GM21737 (cell line): ENCODE results near the gene SYNE1.
A peak's percentile ranks its signal among the peaks of the same experiment; 100 is the strongest.
"Not testable (repeated sequence)": the region's sequence is repeated elsewhere in the genome, so short reads cannot be mapped to it uniquely, and the experiment has no call there.

Experiments
- ATAC-seq: cut with Tn5 transposase; IDR thresholded peaks from one replicate; pipeline ENCODE4 v1.9.1; 2021; ENCODE audit warnings: mild to moderate bottlenecking, moderate library complexity; ENCODE audit not compliant: unreplicated experiment

SYNE1 gene

DNA sequence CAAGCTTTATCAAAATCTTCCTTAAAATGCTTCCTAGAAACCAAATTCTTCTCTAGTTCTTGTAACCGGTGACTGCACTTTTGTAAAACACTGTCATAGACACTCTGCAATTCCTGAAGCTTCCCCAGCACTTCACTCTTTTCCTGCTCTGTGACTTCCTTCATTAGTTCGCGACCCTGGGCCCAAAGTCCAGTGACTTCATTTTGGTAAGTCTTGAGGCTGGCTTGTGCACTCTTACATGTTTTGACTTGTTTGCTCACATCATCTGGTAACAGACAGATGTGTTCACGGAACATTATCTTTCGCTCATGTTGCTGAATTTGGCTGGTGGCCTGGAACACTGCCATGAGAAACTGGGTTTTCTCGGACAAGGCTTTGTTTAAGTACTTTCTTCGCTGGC is 306.2 kb downstream of the SYNE1 start:
- ATAC-seq = no peak

DNA sequence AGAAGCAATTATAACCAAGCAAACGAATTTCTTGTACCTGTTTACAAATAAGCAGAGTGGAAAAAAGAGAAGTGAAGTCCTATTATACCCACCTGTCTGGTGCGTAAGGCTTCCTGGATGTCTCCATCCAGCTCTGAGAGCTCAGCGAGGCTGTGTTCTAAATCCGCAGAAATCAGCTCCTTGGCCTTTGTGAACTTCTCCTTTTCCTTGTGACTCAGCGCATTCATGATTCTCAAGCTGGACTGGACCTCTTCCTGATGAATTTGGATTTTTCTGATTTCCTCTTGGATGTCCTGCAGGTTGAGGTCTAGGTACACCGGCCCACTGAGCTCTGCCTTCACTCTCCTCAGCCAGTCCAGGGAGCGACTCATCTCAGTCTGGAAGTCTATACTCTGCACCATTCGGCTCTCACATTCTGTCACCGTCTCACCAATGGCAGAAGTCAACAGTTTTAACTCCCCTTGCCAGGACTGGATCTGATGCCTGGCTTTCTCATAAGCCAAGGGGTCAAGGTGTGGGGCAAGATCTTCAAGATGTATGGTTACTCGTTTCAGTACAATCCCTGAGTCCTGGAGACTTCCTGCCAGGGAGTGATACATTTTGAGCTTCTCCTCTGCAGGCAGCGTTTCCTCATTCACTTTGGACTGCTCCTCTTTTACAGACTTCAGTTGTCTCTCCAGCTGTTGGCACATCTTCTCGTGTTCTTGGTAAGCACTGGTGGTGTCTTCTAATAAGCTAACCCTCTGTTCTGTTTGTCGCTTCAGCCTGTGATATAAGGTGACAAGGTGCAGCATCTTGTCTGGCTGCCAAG is 307.3 kb downstream of the SYNE1 start:
- ATAC-seq = no peak

DNA sequence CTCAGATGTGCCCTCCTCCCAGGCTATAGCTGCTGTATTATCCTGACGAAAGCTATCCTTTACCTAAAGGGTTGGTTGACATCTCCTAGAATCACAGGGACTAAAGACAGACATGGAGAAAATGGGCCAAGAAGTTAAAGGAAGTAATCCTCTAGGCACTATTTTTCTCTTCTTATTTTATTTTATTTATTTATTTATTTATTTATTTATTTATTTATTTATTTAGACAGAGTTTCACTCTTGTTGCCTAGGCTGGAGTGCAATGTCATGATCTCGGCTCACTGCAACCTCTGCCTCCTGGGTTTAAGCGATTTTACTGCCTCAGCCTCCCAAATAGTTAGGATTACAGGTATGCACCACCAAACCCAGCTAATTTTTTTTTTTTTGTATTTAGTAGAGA is 309.0 kb downstream of the SYNE1 start:
- not testable (repeated sequence) for ATAC-seq

- no peak for ATAC-seq
Measured at GRCh38 chr6:152323376-152323775, 313.8 kb downstream of the SYNE1 start.

- no peak for ATAC-seq
Measured at GRCh38 chr6:152318278-152318677, 318.9 kb downstream of the SYNE1 start.

DNA sequence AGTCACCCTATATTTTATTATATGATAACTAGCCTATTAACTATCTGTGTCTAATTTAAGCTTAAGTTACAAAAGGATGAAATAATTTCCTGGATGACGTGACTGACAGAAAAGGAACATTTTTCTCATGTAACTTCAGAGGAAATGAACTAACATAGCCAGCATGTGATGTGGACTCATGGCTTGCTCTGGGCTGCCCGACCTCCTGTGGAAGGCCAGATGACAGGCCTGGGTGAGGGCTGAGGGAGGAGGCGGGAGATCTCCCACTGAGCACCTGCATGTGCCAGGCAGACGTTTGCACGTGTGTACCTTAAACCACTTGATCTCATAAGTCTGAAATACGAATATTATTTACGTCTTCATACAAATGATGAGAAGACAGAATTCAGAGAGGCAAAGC is 321.1 kb downstream of the SYNE1 start:
- ATAC-seq = no peak

GRCh38 chr6:152314483-152314832 is 322.7 kb downstream of the SYNE1 start:
- no peak for ATAC-seq

DNA sequence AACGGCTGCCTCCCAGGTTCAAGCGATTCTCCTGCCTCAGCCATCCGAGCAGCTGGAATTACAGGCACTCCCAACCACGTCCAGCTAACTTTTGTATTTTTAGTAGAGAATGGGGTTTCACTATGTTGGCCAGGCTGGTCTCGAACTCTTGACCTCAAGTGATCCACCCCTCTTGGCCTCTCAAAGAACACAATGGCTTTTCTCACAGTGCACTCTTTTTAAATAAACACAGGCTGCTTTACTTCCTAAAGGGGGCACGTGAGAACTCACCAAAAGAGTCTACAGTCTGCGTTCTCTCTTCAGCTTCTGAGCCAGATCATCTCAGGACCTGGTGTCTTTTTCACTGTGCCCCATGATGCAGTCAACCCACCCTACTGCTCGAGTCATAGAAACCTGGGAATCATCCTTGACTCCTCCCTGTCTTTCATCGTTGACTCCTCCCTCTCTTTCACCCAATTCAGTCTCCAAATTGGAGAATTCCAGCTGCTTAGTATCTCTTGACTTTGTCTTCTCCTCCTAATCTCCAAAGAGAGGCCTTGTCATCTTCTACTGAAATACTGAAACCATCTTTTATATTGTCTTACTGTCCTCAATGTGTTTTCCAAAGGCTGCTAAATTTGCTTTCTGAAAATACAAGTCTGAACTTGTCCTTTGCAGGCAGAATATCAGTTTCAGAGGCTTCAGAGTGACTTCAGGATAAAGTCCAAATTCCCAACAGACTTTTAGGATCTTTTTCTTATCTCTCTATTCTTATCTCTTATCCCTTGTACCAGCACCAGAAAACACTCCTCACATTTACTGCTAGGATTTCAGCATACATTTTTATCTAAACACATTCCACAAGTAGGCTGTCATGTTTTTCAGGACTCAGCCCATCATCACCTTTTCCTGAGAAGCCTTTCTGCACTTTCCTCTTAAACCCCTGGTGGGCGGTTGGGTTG is 323.4 kb downstream of the SYNE1 start:
- no peak for ATAC-seq

DNA sequence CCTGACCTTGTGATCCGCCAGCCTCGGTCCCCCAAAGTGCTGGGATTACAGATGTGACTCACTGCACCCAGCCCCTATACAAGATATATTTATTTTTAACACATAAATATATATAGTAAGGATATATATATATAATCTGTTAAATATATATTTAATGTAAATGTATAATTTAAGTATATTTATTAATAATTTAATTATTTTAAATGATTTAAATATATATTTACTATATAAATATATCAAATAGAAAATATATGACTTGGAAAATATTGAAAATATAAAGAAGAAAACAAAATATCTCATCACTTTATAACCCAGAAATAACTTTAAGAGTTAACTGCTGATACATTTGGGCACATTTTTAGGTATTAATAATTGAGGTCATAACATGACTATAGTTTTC is 324.7 kb downstream of the SYNE1 start:
- no peak for ATAC-seq

DNA sequence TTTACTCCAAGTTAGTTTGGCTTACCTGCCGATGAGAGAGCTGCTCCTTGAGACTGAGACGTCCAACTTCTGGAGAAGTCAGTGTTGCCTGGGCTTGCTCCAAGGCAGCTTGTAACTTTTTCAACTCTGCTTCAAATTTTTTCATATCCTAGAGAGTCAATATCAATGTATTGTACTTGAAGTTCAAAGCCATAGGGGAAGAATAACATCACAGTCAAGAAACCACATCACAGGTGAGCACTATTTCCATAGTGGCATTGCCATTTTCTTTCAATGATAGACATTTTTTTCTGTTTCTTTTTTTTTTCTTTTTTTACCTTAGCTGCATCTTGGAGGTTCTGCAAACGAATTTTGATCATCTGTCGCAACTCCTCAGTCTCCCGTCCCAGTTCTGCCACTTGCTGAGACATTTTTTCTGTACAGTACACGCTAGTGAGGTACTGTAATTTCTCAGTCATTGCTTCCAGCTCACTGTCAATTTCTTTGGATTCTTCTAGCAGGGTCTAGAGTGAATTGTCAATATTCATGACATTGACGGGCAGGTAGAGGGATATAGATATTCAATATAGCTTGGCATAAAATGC is 326.7 kb downstream of the SYNE1 start:
- no peak for ATAC-seq

DNA sequence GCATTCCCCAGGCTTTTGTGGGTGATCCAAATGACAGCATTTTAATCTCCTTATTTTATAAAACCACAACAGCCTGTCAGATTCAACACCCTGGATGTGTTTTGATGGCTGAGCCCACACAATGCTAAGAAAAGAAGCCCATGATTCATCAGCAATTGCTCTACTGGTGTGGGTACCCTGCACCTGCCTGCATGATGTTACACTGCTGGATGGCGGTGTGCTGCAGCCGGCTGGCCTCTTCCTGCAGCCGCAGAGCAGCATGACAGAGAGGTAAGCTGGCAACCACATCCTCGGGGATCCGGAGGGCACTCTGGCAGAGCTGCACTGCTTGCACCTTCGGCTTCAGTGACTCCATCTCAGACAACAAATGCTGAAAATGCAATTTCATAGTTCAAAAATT is 327.5 kb downstream of the SYNE1 start:
- ATAC-seq = no peak

DNA sequence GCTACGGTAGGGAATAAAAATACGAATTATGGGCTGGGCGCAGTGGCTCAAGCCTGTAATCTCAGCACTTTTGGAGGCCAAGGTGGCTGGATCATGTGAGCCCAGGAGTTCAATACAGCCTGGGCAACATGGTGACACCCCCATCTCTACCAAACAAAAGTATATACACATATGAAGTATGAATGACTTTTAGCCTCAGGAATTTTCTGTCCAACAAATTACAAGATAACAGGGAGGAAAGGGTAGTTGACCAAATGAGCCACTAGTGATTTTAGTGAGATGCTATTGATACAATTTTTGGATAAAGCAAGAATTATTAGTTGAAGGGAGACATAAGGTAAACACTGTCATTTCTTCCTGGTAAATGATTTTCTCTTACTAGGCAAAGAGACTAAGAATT is 328.2 kb downstream of the SYNE1 start:
- no peak for ATAC-seq

DNA sequence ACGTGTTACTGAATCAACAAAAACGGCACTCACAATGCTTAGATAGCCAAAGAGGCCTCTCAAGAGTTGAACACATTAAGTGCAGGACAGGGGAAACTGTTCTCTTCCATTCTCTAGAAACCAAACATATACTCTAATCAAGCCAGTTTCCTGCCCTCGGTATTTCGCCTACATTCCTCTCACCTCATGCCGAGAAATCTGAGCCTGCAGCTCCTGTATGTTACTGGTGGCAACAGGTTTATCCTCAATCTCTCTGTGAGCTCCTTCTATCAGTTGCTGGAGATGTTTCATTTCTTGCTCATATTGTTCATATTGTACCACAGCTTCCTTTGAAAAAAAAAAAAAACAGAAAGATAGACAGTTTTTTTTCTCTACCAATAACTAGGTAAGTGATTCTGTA is 328.9 kb downstream of the SYNE1 start:
- ATAC-seq = no peak

- no peak for ATAC-seq
Measured at GRCh38 chr6:152305672-152306071, 331.5 kb downstream of the SYNE1 start.

DNA sequence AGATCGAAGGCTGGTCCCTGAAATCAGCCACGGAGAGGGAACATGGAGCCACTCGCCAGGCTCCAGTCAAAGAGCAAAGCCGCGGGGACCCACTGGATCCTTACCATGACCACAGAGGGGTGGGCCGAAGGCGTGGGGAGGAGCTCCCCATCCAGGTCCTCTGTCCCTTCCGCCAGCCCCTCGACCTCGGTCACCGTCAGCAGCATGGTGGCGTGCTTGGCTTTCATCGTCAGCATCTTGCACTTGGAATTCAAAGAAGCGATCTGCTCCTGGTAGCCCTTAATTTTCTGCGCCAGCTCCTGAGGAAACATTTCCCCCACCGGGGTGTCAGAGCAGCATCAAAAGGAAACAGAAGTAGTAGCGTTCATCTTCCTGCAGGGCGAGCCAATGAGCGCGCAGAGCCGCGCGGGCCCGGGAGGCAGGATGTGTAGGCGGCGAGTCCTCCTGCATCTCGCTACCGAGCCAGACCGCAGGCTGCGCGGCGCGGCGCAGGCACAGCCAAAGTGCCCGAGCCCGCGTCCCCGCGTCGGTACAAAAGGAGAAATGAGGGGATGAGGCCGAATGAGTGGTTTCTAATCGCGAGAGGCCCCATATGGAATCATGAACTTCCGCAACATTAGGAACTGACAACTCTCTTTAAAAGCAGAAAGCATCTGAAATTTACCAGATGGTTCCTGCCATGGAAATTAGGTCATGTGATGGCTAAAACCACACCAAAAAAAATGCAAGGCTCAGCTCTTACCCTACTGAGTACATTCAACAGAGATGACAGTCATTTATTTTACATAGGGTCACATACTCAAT is 335.2 kb downstream of the SYNE1 start:
- peak; percentile 93 for ATAC-seq

DNA sequence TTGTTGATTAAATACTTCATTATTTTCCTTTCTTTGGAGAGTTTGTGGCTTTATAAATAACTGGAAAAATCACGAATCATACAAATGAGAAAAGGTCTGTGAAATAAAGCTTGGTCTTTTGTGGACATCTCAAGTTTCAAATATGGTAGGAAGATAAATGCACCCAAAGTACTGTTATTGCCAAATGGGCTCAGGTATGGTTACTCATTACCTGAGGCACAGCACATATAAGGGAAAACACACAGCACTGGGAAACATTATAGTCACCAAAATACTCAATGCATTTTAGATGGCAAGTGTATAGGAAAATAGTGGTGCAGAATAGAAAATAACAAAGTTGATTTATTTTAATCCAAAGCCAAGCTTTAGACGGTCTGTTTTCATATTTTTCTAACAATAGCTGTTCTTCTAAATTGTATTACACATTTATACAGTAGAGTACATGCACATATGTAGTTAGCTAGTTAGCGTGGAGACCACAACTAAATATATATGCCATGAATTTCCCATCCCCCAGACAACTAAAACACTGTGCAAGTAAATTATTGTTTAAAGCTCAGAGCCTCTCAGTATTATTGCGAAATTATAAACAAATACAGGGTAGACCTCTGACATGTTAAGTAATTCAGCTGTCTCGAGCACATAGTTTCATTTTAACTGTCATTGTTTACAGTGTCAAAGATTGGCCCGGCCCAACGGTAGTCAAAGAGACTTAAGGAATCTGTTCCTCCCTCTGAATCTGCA is 336.0 kb downstream of the SYNE1 start:
- ATAC-seq = peak; percentile 17

DNA sequence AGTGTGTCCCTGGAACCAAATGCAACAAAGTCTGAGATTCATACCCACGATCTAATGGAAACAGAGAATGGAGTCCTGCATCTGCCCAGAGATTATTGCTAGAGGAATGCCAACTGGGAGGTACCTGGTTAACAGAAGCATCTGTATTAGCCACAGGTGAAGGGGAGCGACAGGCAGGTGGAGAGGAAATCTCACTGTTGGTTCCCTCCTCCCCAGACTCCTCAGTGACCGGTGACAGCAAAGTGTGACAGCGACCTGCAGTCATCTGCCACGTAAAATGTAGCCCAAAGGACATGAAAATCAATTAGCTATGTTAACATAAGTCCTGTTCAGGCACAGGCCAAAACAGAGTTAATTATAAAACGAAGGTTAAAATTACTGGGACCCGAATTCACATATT is 336.6 kb downstream of the SYNE1 start:
- no peak for ATAC-seq

- no peak for ATAC-seq
Measured at GRCh38 chr6:152298848-152299735, 338.1 kb downstream of the SYNE1 start.

GRCh38 chr6:152298055-152298647 is 339.0 kb downstream of the SYNE1 start:
- no peak for ATAC-seq
